ENCODE results near the gene XIST. TPM values are rescaled to one million over a fixed set of nuclear protein-coding genes. Genes with fewer than 3 reads are reported as not detected.

Gene XIST
- total and polyA plus RNA-seq, 2 of the 8 experiments (the other 6 are each of a cell fraction or from before 2014, with no cell fraction given): 0.06 to 0.19 TPM

GRCh38 chrX:73827406-73827805, 25.1 kb downstream of the XIST start:
- no peaks in the 10 kb centered on the region for H3K4me1 ChIP-seq (replicated peaks in 1 of 4; ENCODE audit: control insufficient read depth in 3 of 4, insufficient read depth in 4 of 4, low read length in 3 of 4)
- H3K79me2 ChIP-seq (ENCODE audit: control insufficient read depth in 1 of 2, insufficient read depth in 2 of 2, low read length in 2 of 2): no peaks in the 10 kb centered on the region
- H3K4ac ChIP-seq (replicated peaks; ENCODE audit: insufficient read length, low read depth, low read length): no peak overlapping the region
- no peaks in the 10 kb centered on the region for H3K23me2 ChIP-seq (ENCODE audit: low read depth, low read length)
- no peaks in the 10 kb centered on the region for H3K36me3 ChIP-seq (ENCODE audit: control insufficient read depth in 2 of 4, insufficient read depth in 4 of 4, low read length in 3 of 4)
- H2BK12ac ChIP-seq (ENCODE audit: low read depth, low read length): no peak overlapping the region
- no peak overlapping the region for H3K14ac ChIP-seq (ENCODE audit: insufficient read length)
- H3K18ac ChIP-seq (ENCODE audit: extremely low read depth, low read length): no peak overlapping the region
- H3K4me3 ChIP-seq (ENCODE audit: extremely low read depth in 1 of 4, insufficient read depth in 2 of 4, low read depth in 3 of 4, low read length in 4 of 4): no peak overlapping the region
- no peak overlapping the region for H2BK20ac ChIP-seq (ENCODE audit: low read length)
- WGBS, 2 experiments (ENCODE audit: extremely low coverage in 1 of 2, insufficient coverage in 1 of 2, insufficient read length in 1 of 2, insufficient replicate concordance in 2 of 2, low coverage in 1 of 2, low lambda C conversion rate in 2 of 2, missing lambda C conversion rate in 1 of 2): 94% methylated on average over 4 of the region's 4 CpGs; no CpG with 5 or more reads in 1 of the 2 experiments
- H4K20me1 ChIP-seq (replicated peaks in 1 of 2; ENCODE audit: control insufficient read depth in 1 of 2, insufficient read depth in 2 of 2, low read length in 2 of 2): no peaks in the 10 kb centered on the region
- TF ChIP-seq POLR2A (IDR thresholded peaks at IDR 0.05; ENCODE audit: control extremely low read depth in 1 of 2, low read depth in 2 of 2, low read length in 2 of 2) (no peak), SRF (IDR thresholded peaks at IDR 0.05; ENCODE audit: low read depth, low read length) (no peak), RAD21 (IDR thresholded peaks at IDR 0.05 in 1 of 2, conservative IDR thresholded peaks at IDR 0.05 in 1 of 2; ENCODE audit: low read depth in 2 of 2, low read length in 2 of 2) (no peak), CEBPB (IDR thresholded peaks at IDR 0.05; ENCODE audit: low read depth, low read length) (no peak), CREB1 (IDR thresholded peaks at IDR 0.05) (no peak), EGR1 (IDR thresholded peaks at IDR 0.05; ENCODE audit: borderline replicate concordance, low read depth, low read length) (no peak), NANOG (IDR thresholded peaks at IDR 0.05; ENCODE audit: insufficient read depth, low read depth, low read length, poor library complexity, severe bottlenecking) (no peak)
- H2AK5ac ChIP-seq (ENCODE audit: low read depth, low read length): no peak overlapping the region
- no peak overlapping the region for H3K56ac ChIP-seq (replicated peaks; ENCODE audit: insufficient read length, low read depth, low read length)
- H4K91ac ChIP-seq (replicated peaks; ENCODE audit: insufficient read length, low read length): no peak overlapping the region
- no peaks in the 10 kb centered on the region for H3K79me1 ChIP-seq (ENCODE audit: low read depth, low read length)
- H3K9ac ChIP-seq (replicated peaks in 1 of 4; ENCODE audit: extremely low read depth in 1 of 4, low read depth in 3 of 4, low read length in 3 of 4): no peak overlapping the region
- no peaks in the 10 kb centered on the region for H3K9me3 ChIP-seq (ENCODE audit: insufficient read depth in 2 of 2, low read depth in 1 of 2, low read length in 1 of 2)
- no peak for DNase-seq (ENCODE audit: low read depth in 1 of 2, low spot score in 2 of 2)
- H2BK5ac ChIP-seq (ENCODE audit: low read depth, low read length): no peak overlapping the region
- no peak overlapping the region for H4K8ac ChIP-seq (ENCODE audit: extremely low read depth, insufficient read depth, low read length)
- no peak overlapping the region for H4K5ac ChIP-seq (ENCODE audit: insufficient read length, low read depth, low read length)
- ChIA-PET CTCF (ENCODE audit: partially characterized antibody) (no interaction called here), POLR2A (ENCODE audit: partially characterized antibody) (no interaction called here)
- no peak overlapping the region for H2BK120ac ChIP-seq (replicated peaks; ENCODE audit: low read depth, low read length)
- H3K23ac ChIP-seq (ENCODE audit: insufficient read length): no peak overlapping the region
- H3K27me3 ChIP-seq (replicated peaks in 1 of 4; ENCODE audit: control insufficient read depth in 3 of 4, extremely low read depth in 1 of 4, insufficient read depth in 3 of 4, low read length in 3 of 4): no peaks in the 10 kb centered on the region
- FAIRE-seq: no peak
- H2AFZ ChIP-seq (ENCODE audit: low read length): no peak overlapping the region
- no peak overlapping the region for H3K4me2 ChIP-seq (ENCODE audit: insufficient read depth in 1 of 2, low read depth in 2 of 2, low read length in 2 of 2)
- no peak overlapping the region for H2BK15ac ChIP-seq (ENCODE audit: low read length)
- H3K27ac ChIP-seq (ENCODE audit: low read depth, low read length): no peak overlapping the region
